ENCODE measurements around the gene TFIP11. TPM values are rescaled to one million over a fixed set of nuclear protein-coding genes. Genes with fewer than 3 reads are reported as not detected.

The TFIP11 gene
- total and polyA plus RNA-seq, 10 of the 15 experiments (the other 5 are each of a cell fraction or from before 2014, with no cell fraction given) = 14.2 to 43.3 (median 31.9) TPM

- no TSS peak for BruUV-seq (replicated peaks)
- H3K4me1 ChIP-seq (ENCODE audit: control insufficient read depth, insufficient read depth, low read length) = no peaks in the 10 kb centered on the region
- no peak overlapping the region for H3K4me3 ChIP-seq
- H3K27me3 ChIP-seq (replicated peaks in 1 of 2; ENCODE audit: control insufficient read depth in 2 of 2, insufficient read depth in 2 of 2, low read length in 1 of 2) = no peaks in the 10 kb centered on the region
- 96% methylated on average over 26 of the region's 26 CpGs for WGBS (ENCODE audit: insufficient coverage, insufficient replicate concordance, low lambda C conversion rate, missing lambda C conversion rate)
- no peak overlapping the region for H2AFZ ChIP-seq (ENCODE audit: control insufficient read depth, low read depth, low read length)
- peaks cover 5% of the 10 kb centered on the region for H3K79me2 ChIP-seq (ENCODE audit: control insufficient read depth, insufficient read depth, low read length)
- no peak overlapping the region for H3K4me2 ChIP-seq (ENCODE audit: control insufficient read depth, insufficient read depth)
- FAIRE-seq (no peak), ATAC-seq (no peak), DNase-seq (ENCODE audit: low read depth, low spot score) (no peak)
- in situ Hi-C loops (cut with MboI) = no loop called here
- ChIA-PET SMC1A (ENCODE audit: uncharacterized antibody, unreplicated experiment) (no interaction called here), POLR2A (no interaction called here), CTCF (interaction anchor here (1.1 kb wide), 1 partner anchor 62 kb away, joined by 3 read pairs; no protein-coding TSS in a partner anchor), RAD21 (ENCODE audit: unreplicated experiment) (interaction anchor here (0.8 kb wide), 1 partner anchor 55 kb away, joined by 3 read pairs; no protein-coding TSS in a partner anchor)
- intact Hi-C loops (cut with micrococcal nuclease; ENCODE audit: unreplicated experiment) = no loop called here
- peaks cover 14 to 25% of the 10 kb centered on the region in 2 experiments for H3K36me3 ChIP-seq (ENCODE audit: control insufficient read depth in 2 of 2, insufficient read depth in 2 of 2, low read length in 1 of 2)
- H3K27ac ChIP-seq (ENCODE audit: control insufficient read depth, insufficient read depth) = no peak overlapping the region
- H3K9ac ChIP-seq (ENCODE audit: control insufficient read depth, insufficient read depth, low read length) = no peak overlapping the region
- H3K9me3 ChIP-seq (replicated peaks; ENCODE audit: control insufficient read depth, insufficient read depth, low read length) = no peaks in the 10 kb centered on the region
- H4K20me1 ChIP-seq (ENCODE audit: control insufficient read depth, insufficient read depth) = no peaks in the 10 kb centered on the region
- TF ChIP-seq ZBTB40 (IDR thresholded peaks at IDR 0.05; ENCODE audit: borderline replicate concordance) = no peak
- TF ChIP-seq RCOR1 (conservative IDR thresholded peaks at IDR 0.05; ENCODE audit: low read depth, low read length) = no peak
- no peak for TF ChIP-seq MTA2 (IDR thresholded peaks at IDR 0.05; ENCODE audit: low read depth)
- TF ChIP-seq RAD21 (IDR thresholded peaks at IDR 0.05; ENCODE audit: insufficient read depth, low read depth, low read length) = no peak
- TF ChIP-seq GABPA (IDR thresholded peaks at IDR 0.05; ENCODE audit: low read depth) = no peak
- TF ChIP-seq CEBPZ (IDR thresholded peaks at IDR 0.05; ENCODE audit: low read depth, low read length) = no peak
- no peak for TF ChIP-seq USF2 (IDR thresholded peaks at IDR 0.05; ENCODE audit: borderline replicate concordance, low read depth, low read length)
- TF ChIP-seq SMAD5 (IDR thresholded peaks at IDR 0.05; ENCODE audit: low read depth) = no peak
- TF ChIP-seq TARDBP (IDR thresholded peaks at IDR 0.05; ENCODE audit: borderline replicate concordance) = no peak
- no peak for TF ChIP-seq POLR2AphosphoS2 (IDR thresholded peaks at IDR 0.05; ENCODE audit: low read depth, low read length)
- no peak for TF ChIP-seq NFYA (IDR thresholded peaks at IDR 0.05; ENCODE audit: borderline replicate concordance, low read depth, low read length)
- no peak for TF ChIP-seq CREM (IDR thresholded peaks at IDR 0.05; ENCODE audit: low read depth)
- TF ChIP-seq EZH2 (IDR thresholded peaks at IDR 0.05; ENCODE audit: borderline replicate concordance, control insufficient read depth, low read depth, low read length) = no peak
These were observed 54.5 kb downstream of the TFIP11 start for GRCh38 chr22:26457661-26458272.

Measured in GM12878 (cell line).